Raji (cell line): ENCODE measurements around the gene CYP24A1.

Source experiments
- POLR2A ChIP-seq: IDR thresholded peaks from 2 replicates; pipeline ENCODE4 v1.6.1; 2011; ENCODE audit warnings: low read depth, low read length, control low read depth; ENCODE audit not compliant: insufficient read depth

Gene CYP24A1

DNA sequence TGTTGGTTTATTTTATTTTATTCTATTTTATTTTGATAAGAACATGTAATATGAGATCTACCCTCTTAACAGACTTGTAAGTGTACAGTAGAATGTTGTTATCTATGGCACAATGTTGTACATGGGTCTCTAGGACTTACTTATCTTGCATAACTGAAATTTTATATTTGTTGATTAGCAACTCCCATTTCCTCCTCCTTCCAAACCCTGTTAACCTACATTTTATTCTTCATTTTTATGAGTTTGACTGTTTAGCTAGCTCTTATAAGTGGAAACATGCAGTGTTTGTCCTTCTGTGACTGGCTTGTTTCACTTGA lies 65.5 kb downstream of the CYP24A1 start:
- TF ChIP-seq POLR2A, result no peak

DNA sequence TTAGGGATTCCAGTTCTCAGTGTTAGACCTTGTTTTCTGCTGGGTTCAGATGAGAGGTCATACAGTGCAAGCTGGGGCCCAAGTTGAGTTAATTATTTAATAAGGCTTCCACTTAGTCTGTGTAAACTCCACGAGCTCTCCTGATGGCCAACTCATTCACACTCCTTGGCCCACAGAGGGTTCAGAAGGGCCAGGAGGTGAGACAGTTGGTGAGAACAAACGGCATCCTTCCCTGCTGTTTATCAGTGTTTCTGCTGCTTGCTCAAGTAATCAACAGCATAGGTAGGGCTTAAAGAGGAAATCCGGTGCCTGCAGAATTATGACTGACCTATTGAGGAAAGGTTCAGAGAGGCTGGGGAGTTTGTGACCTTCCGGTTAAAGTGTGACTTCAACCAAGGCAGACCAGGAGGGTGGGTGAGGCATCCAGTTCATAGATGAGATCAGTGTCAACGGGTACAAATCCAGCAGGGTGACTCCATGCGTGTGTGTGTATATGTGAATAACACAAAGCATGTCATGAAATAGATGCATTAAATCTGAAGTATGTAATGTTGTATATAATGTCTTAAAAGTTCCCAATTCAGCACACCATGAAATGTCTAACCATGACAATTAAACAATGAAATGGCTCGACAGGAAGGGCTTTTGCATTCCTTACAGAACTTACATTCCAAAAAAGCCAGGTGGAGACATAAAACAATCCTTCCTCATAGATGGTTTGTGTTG lies 66.0 kb downstream of the CYP24A1 start:
- TF ChIP-seq POLR2A, result no peak

DNA sequence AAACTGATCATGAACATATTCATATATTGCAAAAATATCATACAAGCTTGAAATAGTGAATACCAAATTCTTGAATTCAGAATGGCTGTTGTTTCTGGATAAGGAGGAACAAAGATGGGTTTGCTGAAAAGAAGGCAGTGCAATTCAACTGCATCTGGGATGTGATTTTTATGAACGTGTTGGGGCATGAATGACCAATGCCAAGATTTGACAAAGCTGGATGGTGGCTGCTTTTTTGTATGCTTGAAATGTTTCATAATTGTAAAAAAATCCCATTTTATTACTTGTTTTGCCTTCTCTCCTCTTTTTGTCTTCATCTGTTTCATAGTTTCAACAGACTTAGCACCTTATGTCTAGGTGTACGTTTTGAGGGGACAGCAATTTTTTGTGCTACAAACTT lies 66.6 kb downstream of the CYP24A1 start:
- no peak for TF ChIP-seq POLR2A

DNA sequence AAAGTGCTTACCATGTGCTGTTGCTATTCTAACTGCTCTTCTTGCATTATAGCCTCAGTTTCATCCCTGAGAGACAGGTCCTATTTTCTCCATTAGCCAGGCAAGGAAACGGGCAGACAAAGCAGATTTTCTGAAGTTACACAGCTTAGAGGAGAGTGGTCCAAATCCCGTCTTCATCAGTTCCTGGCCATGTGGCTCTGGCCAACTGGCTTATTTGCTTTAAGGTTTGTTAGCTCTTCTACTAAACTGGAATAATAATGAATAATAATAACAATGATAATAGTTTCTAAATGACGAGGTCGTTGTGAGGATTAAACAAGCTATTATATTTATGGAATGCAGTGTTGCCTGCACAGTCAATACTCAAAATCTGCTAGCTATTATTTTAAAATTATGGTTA lies 67.6 kb downstream of the CYP24A1 start:
- TF ChIP-seq POLR2A, result no peak

DNA sequence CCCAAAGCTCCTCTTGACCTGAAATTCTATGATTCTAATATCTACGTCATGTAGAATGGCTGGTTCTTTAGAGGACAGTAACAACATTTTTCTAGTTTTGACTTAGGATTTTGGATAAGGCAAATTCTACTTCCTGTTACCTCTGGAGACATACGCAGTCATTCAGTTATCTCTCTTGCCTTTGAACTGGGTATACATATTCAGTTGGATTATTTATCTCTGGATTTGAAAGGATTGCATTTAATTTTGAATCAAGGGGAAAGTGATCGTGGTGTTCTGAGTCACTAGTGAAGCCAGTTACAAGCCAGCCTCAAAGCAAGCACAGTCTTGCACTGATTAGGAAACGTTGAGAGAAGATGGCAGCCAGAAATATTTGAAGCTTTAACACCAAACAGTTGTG lies 68.1 kb downstream of the CYP24A1 start:
- TF ChIP-seq POLR2A, result no peak

DNA sequence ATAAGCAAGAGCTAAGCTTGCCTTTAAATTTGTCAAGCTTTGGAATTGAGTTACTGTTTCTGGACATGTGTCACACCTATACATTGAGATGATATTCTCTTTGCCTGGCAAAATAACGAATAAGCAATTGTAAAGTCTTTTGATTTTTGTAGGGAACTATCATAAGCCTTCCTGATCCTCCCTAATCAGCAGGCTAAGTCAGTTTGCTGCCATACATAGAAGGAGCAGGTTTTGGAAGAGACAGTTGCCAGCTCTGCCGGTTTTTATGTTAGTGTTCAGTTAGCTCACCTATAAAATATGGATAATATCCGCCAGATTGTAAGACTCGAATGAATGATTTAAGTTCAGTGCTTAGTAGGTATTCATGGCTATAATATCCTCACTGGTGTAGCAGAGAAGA lies 69.0 kb downstream of the CYP24A1 start:
- no peak for TF ChIP-seq POLR2A

DNA sequence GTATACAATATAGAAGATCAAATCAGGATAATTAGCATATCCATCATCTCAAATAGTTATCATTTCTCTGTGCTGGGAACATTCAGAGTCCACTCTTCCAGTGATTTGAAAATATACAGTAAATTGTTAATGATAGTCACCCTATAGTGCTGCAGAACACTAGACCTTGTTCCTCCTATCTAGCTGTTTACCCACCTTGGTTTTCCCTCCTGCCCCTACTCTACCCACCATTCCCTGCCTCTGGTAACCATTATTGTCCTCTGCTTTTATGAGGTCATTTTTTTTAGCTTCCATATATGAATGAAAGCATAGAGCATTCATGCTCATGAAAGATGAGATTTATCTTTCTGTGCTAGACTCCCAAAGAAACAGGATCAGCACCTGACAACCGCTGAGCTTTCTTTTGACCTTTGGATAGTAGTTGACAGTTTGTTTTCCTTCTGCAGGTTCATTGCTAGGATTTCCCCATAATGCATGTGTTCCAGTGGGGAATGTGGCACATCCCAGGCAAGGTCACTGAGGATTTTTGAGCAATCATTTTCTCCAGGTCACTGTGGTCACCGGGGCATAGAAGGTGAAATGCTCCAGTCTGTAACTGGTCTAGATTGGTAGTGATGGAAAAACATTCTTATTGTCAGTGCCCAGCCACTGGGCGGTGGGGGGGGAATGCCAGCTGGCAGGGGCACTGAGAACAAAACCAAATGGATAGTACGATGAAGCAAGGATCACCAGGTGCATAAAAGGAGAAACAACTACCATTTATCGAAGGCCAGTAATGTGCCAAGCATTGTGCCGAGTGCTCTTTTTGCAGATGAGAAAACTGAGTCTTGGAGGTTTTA lies 69.8 kb downstream of the CYP24A1 start:
- TF ChIP-seq POLR2A, result no peak
